CD4-positive, alpha-beta T cell (primary cell): ENCODE measurements around the gene SLC39A5. TPM values are rescaled to one million over a fixed set of nuclear protein-coding genes. Genes with fewer than 3 reads are reported as not detected.

Experiments
- ATAC-seq: fragments of 200-7000 bp; cut with Tn5 transposase; one replicate; pipeline ENCODE4 v1.10.0; 2022; ENCODE audit warnings: mild to moderate bottlenecking; ENCODE audit not compliant: poor library complexity
- CTCF ChIA-PET: fragments of 350-600 bp; sonication (Branson Sonifier 250); formaldehyde crosslinking; loops from one replicate; lab custom pipeline; 2021; ENCODE audit warnings: antibody characterized with exemption, inconsistent platforms; lab: Charles Lee
- POLR2A ChIA-PET: fragments of 350-600 bp; sonication (Branson Sonifier 250); formaldehyde crosslinking; loops from one replicate; lab custom pipeline; 2021; ENCODE audit warnings: antibody characterized with exemption, inconsistent platforms; lab: Charles Lee
- DNase-seq, 14 experiments: peaks; one replicate each; pipeline ENCODE4 v3.0.0-alpha.2; 2013 to 2020; ENCODE audit warnings: mixed read lengths in 2 of 14
- H3K27ac ChIP-seq, 2 donors: one replicate each; pipeline versions ENCODE4 v1.5.1 to v1.7.0; 2013; ENCODE audit warnings: low read length in 2 of 2, low read depth in 1 of 2, mild to moderate bottlenecking in 1 of 2
- H3K27me3 ChIP-seq, 2 experiments: 1 replicate in 1 of 2; 2 replicates in 1 of 2; pipeline versions ENCODE4 v1.6.1 to v1.7.0; 2013; ENCODE audit warnings: low read length in 2 of 2, control low read depth in 1 of 2, mild to moderate bottlenecking in 1 of 2, moderate library complexity in 1 of 2; ENCODE audit not compliant: insufficient read depth in 2 of 2, control insufficient read depth in 1 of 2
- H3K36me3 ChIP-seq: one replicate; pipeline ENCODE4 v1.6.1; 2013; ENCODE audit warnings: low read length, control low read depth; ENCODE audit not compliant: insufficient read depth
- H3K4me1 ChIP-seq: one replicate; pipeline ENCODE4 v1.6.1; 2013; ENCODE audit warnings: low read length, control low read depth; ENCODE audit not compliant: insufficient read depth
- H3K4me3 ChIP-seq: one replicate; pipeline ENCODE4 v1.5.1; 2013; ENCODE audit warnings: mild to moderate bottlenecking, low read length, moderate library complexity
- H3K9me3 ChIP-seq, 2 experiments: 1 replicate in 1 of 2; 2 replicates in 1 of 2; pipeline versions ENCODE4 v1.6.1 to v1.7.0; 2013; ENCODE audit warnings: low read length in 2 of 2, mild to moderate bottlenecking in 2 of 2, control low read depth in 1 of 2, moderate library complexity in 1 of 2; ENCODE audit not compliant: control insufficient read depth in 1 of 2, insufficient read depth in 1 of 2
- H3K27ac Mint-ChIP-seq: one replicate; pipeline ENCODE4 v1.8.0; 2020; ENCODE audit warnings: mixed read lengths
- H3K27me3 Mint-ChIP-seq: one replicate; pipeline ENCODE4 v1.8.0; 2021; ENCODE audit warnings: mixed read lengths
- H3K36me3 Mint-ChIP-seq: one replicate; pipeline ENCODE4 v1.8.0; 2021; ENCODE audit warnings: low read depth, mixed read lengths
- H3K4me1 Mint-ChIP-seq: one replicate; pipeline ENCODE4 v1.8.0; 2021; ENCODE audit warnings: low read depth, mixed read lengths
- H3K4me3 Mint-ChIP-seq: one replicate; pipeline ENCODE4 v1.8.0; 2020; ENCODE audit warnings: mild to moderate bottlenecking, mixed read lengths
- H3K9me3 Mint-ChIP-seq: one replicate; pipeline ENCODE4 v1.8.0; 2020; ENCODE audit warnings: mixed read lengths
- intact Hi-C, 2 experiments: fragments of 100-400 bp; cut with DNase I in 1 of 2; cut with micrococcal nuclease in 1 of 2; formaldehyde crosslinking; loops; one replicate each; pipeline versions ENCODE4 v1.15.1 to v1.9.0; 2023 to 2025; cut with DNase I, micrococcal nuclease
- total RNA-seq, 174 experiments: library from RNA in 2 of 174; stranded (reverse) in 2 of 174; gene quantifications; one replicate each; pipeline ENCODE4 v1.2.3 and lab custom pipeline; 2021 to 2026
- TF ChIP-seq, protein P1 (sequence below): fragments of 200-600 bp; IDR thresholded peaks from one replicate; pipeline ENCODE4 v1.8.0; 2022; ENCODE audit warnings: antibody characterized with exemption, mild to moderate bottlenecking

Gene SLC39A5
- total RNA-seq, 2 experiments from 2014 or later = 0.33 TPM; not detected in 1

DNA sequence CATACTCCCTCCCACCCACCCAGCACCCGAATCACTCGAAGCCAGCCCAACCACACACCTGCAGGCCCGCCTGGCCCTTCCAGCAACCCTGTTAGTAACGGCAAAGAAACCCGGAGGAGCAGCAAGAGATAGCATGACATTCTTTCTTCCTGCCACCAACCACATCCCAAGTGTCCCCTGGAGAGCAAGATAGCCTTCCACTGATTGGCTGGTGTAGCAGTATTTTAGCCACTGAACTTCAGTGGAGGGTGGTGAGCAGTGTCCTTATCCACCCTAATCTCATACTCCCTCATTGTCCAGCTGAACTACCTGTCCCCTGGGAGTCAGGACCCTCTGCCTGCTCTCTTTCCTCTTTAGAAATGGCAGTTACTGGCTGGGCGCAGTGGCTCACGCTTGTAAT, 769 bp upstream of the SLC39A5 start:
- H3K27ac Mint-ChIP-seq = no peak overlapping the region
- Histone ChIP-seq H3K4me3 (no peak overlapping the region), H3K4me1 (peaks cover 14% of the 10 kb centered on the region), H3K36me3 (peaks cover 3% of the 10 kb centered on the region), H3K9me3 (no peaks in the 10 kb centered on the region), H3K27me3 (no peaks in the 10 kb centered on the region), H3K27ac (no peak overlapping the region)
- H3K4me3 Mint-ChIP-seq = no peak overlapping the region
- H3K27me3 Mint-ChIP-seq = no peaks in the 10 kb centered on the region
- H3K36me3 Mint-ChIP-seq = no peaks in the 10 kb centered on the region
- TF ChIP-seq, protein P1, sequence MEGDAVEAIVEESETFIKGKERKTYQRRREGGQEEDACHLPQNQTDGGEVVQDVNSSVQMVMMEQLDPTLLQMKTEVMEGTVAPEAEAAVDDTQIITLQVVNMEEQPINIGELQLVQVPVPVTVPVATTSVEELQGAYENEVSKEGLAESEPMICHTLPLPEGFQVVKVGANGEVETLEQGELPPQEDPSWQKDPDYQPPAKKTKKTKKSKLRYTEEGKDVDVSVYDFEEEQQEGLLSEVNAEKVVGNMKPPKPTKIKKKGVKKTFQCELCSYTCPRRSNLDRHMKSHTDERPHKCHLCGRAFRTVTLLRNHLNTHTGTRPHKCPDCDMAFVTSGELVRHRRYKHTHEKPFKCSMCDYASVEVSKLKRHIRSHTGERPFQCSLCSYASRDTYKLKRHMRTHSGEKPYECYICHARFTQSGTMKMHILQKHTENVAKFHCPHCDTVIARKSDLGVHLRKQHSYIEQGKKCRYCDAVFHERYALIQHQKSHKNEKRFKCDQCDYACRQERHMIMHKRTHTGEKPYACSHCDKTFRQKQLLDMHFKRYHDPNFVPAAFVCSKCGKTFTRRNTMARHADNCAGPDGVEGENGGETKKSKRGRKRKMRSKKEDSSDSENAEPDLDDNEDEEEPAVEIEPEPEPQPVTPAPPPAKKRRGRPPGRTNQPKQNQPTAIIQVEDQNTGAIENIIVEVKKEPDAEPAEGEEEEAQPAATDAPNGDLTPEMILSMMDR = no peak
- intact Hi-C loops = loop anchor here in 1 of 2 experiments (10.0 kb wide), 1 partner anchor 184 kb away; the partner anchor contains the start of gene RPS26
- ChIA-PET POLR2A (no interaction called here), CTCF (no interaction called here)
- ATAC-seq = no peak
- no peaks in the 10 kb centered on the region for H3K9me3 Mint-ChIP-seq
- H3K4me1 Mint-ChIP-seq = peaks cover 13% of the 10 kb centered on the region
- no peak for DNase-seq

DNA sequence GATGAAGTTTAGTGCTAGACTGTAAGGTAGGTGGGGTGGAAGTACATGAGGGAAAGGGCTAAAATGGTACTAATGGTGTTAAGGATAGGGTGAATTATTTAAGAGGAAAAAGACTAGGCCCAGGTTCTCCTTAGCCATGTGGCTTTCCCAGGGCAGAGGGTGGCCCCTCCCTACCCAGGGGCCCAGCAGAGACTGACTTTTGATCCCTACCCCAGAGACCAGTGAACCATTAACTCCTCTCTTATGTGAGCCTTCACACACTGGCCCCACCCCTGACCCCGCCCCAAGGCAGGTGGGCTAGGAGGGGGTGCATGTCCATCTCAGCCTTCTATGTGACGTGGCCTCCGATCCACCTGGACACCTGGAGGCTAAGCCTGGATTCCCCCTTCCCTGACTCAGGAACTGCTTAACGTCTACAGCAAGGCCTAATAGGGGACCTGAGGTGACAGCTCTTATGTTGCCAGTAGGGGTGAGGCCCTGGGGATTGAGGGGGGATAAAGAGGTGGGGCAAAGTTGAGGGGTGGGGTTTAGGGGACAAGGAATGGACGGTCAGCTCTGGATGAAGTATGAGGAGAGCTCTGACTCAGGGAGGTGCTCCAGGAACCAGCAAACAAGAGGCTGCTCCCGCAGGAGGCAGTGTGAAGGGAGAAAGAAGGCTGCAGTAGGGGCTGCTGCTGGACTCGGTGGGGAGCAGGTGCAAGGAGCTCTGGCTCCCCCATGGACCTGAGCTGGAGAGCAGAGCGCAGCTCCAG, 757 bp downstream of the SLC39A5 start:
- Histone ChIP-seq H3K27me3 (no peaks in the 10 kb centered on the region), H3K27ac (no peak overlapping the region), H3K4me3 (no peak overlapping the region), H3K36me3 (peaks cover 3% of the 10 kb centered on the region), H3K4me1 (no peaks in the 10 kb centered on the region), H3K9me3 (no peaks in the 10 kb centered on the region)
- H3K4me1 Mint-ChIP-seq = peaks cover under 1% of the 10 kb centered on the region
- TF ChIP-seq, protein P1 = no peak
- ChIA-PET POLR2A (no interaction called here), CTCF (no interaction called here)
- ATAC-seq (no peak), DNase-seq (no peak)
- no peaks in the 10 kb centered on the region for H3K27me3 Mint-ChIP-seq
- intact Hi-C loops = no loop called here
- H3K9me3 Mint-ChIP-seq = no peaks in the 10 kb centered on the region
- H3K36me3 Mint-ChIP-seq = no peaks in the 10 kb centered on the region
- H3K27ac Mint-ChIP-seq = no peak overlapping the region
- H3K4me3 Mint-ChIP-seq = no peak overlapping the region

DNA sequence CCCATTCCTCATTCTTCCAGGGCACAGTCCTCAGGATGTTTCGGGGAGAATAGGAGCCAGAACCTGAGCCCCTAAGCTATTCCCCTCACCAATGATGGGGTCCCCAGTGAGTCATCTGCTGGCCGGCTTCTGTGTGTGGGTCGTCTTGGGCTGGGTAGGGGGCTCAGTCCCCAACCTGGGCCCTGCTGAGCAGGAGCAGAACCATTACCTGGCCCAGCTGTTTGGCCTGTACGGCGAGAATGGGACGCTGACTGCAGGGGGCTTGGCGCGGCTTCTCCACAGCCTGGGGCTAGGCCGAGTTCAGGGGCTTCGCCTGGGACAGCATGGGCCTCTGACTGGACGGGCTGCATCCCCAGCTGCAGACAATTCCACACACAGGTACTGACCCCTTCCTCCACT, 1.3 kb downstream of the SLC39A5 start:
- Mint-ChIP-seq H3K9me3 (no peaks in the 10 kb centered on the region), H3K27ac (no peak overlapping the region), H3K27me3 (no peaks in the 10 kb centered on the region), H3K4me1 (no peaks in the 10 kb centered on the region), H3K4me3 (no peak overlapping the region), H3K36me3 (no peaks in the 10 kb centered on the region)
- Histone ChIP-seq H3K4me3 (no peak overlapping the region), H3K4me1 (no peaks in the 10 kb centered on the region), H3K36me3 (peaks cover 3% of the 10 kb centered on the region), H3K9me3 (no peaks in the 10 kb centered on the region), H3K27me3 (no peaks in the 10 kb centered on the region), H3K27ac (no peak overlapping the region)
- no peak for DNase-seq
- CTCF ChIA-PET = no interaction called here
- intact Hi-C loops = no loop called here
- POLR2A ChIA-PET = no interaction called here
- ATAC-seq = no peak
- TF ChIP-seq, protein P1 = no peak
